HG03460 (cell line): ENCODE data around the gene VCY1B.
"Not testable (repeated sequence)": the region's sequence is repeated elsewhere in the genome, so short reads cannot be mapped to it uniquely, and the experiment has no call there.

Experiments
- ATAC-seq: cut with Tn5 transposase; IDR thresholded peaks from one replicate; pipeline ENCODE4 v1.9.1; 2021; ENCODE audit not compliant: unreplicated experiment

Gene VCY1B

DNA sequence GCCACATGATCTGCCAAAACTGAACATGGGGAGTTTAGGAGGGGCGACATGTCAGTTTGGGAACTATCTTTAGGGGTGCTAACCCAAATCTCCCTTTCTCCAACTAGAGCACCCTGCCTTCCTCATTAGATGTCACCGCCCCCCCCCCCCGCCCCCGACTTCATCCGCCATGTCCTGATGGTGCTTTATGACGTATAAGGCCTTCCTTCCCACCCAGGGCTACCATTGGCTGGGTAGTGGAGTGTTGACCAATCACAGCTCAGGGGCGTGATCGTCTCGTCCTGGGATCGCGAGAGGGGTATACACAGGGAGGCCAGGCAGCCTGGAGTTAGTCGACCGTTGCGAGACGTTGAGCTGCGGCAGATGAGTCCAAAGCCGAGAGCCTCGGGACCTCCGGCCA lies at the start of gene VCY1B:
VCY1B (plus strand) TSS at position 301 of the 400 bp plus-strand sequence; CDS start at position 364, 63 bp downstream.
- ATAC-seq: not testable (repeated sequence)

DNA sequence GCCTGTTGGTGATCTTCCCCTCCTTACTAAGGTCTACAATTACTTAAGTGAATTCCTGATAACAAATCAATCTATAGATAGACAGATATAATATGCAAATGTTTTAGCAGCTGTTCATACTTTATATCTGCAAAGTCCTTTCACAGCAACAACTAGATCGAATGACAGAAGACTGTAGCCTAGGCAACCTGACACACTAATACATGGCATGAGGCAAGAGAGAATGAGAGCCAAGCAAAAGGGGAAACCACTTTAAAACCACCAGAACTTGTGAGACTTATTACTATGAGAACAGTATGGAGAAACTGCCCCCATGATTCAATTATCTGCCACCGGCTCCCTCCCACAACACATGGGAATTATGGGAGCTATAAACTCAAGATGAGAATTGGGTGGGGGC lies 44.1 kb upstream of the VCY1B start:
- ATAC-seq: not testable (repeated sequence)

DNA sequence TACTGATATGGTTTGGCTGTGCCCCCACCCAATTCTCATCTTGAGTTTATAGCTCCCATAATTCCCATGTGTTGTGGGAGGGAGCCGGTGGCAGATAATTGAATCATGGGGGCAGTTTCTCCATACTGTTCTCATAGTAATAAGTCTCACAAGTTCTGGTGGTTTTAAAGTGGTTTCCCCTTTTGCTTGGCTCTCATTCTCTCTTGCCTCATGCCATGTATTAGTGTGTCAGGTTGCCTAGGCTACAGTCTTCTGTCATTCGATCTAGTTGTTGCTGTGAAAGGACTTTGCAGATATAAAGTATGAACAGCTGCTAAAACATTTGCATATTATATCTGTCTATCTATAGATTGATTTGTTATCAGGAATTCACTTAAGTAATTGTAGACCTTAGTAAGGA lies 25.6 kb upstream of the VCY1B start:
- ATAC-seq: not testable (repeated sequence)

DNA sequence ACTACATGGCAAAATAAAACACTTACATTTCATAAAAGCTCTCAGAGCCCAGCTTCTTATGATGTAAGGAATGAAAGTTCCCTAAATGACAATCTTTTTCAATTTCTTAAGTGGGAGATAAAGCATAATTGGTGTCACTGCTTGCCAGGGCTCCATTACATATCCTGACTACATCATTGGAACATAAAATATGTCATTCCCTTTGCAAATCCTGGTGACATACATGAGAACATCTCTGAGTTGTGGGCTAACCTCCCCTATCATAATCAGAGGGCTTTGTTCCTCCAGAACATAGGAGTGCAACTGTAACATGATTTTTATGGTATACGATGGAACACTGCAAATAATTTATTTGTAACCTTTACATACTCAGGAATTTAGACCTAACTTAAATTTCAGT lies 29.9 kb downstream of the VCY1B start:
- ATAC-seq: no peak
